HG03432 (cell line): ENCODE measurements around the gene RASEF.
"Not testable (repeated sequence)": the region's sequence is repeated elsewhere in the genome, so short reads cannot be mapped to it uniquely, and the experiment has no call there.

Experiments
- ATAC-seq: cut with Tn5 transposase; IDR thresholded peaks from one replicate; pipeline ENCODE4 v1.9.1; 2021; ENCODE audit warnings: mild to moderate bottlenecking, moderate library complexity; ENCODE audit not compliant: unreplicated experiment

RASEF gene

GRCh38 chr9:83062651-83063527, at the start of gene RASEF:
Gene RASEF, minus strand, starts transcription at chr9:83063142. Its CDS starts 275 bp downstream, at chr9:83062867.
- no peak for ATAC-seq

GRCh38 chr9:83111169-83111568, 48.2 kb upstream of the RASEF start:
- no peak for ATAC-seq

GRCh38 chr9:83109296-83109695, 46.4 kb upstream of the RASEF start:
- no peak for ATAC-seq

GRCh38 chr9:83108208-83108607, 45.3 kb upstream of the RASEF start:
- no peak for ATAC-seq

- no peak for ATAC-seq
These were observed 43.8 kb upstream of the RASEF start for GRCh38 chr9:83106772-83107171.

GRCh38 chr9:83106263-83106662, 43.3 kb upstream of the RASEF start:
- no peak for ATAC-seq

- ATAC-seq, result no peak
These were observed 34.7 kb upstream of the RASEF start for GRCh38 chr9:83097633-83098032.

- not testable (repeated sequence) for ATAC-seq
These were observed 30.4 kb upstream of the RASEF start for GRCh38 chr9:83093311-83093710.

- no peak for ATAC-seq
These were observed 18.9 kb upstream of the RASEF start for GRCh38 chr9:83081846-83082245.

GRCh38 chr9:83081010-83081409, 18.1 kb upstream of the RASEF start:
- no peak for ATAC-seq

- ATAC-seq, result not testable (repeated sequence)
These were observed 13.0 kb upstream of the RASEF start for GRCh38 chr9:83075932-83076331.

- ATAC-seq, result not testable (repeated sequence)
These were observed 9.6 kb upstream of the RASEF start for GRCh38 chr9:83072498-83072897.

GRCh38 chr9:83071626-83072025, 8.7 kb upstream of the RASEF start:
- no peak for ATAC-seq

GRCh38 chr9:83070261-83070660, 7.3 kb upstream of the RASEF start:
- no peak for ATAC-seq

- no peak for ATAC-seq
These were observed 6.7 kb upstream of the RASEF start for GRCh38 chr9:83069651-83070050.

- ATAC-seq, result no peak
These were observed 5.5 kb upstream of the RASEF start for GRCh38 chr9:83068414-83068813.

- ATAC-seq, result no peak
These were observed 4.6 kb upstream of the RASEF start for GRCh38 chr9:83067579-83067978.

GRCh38 chr9:83066771-83067170, 3.8 kb upstream of the RASEF start:
- no peak for ATAC-seq

GRCh38 chr9:83065233-83065632, 2.3 kb upstream of the RASEF start:
- ATAC-seq, result no peak

GRCh38 chr9:83061990-83062650, 822 bp downstream of the RASEF start:
- no peak for ATAC-seq

GRCh38 chr9:83061036-83061435, 1.9 kb downstream of the RASEF start:
- no peak for ATAC-seq

GRCh38 chr9:83060556-83060955, 2.4 kb downstream of the RASEF start:
- ATAC-seq, result no peak
